ENCODE results near the gene NTMT1.

- TF ChIP-seq, protein P1, sequence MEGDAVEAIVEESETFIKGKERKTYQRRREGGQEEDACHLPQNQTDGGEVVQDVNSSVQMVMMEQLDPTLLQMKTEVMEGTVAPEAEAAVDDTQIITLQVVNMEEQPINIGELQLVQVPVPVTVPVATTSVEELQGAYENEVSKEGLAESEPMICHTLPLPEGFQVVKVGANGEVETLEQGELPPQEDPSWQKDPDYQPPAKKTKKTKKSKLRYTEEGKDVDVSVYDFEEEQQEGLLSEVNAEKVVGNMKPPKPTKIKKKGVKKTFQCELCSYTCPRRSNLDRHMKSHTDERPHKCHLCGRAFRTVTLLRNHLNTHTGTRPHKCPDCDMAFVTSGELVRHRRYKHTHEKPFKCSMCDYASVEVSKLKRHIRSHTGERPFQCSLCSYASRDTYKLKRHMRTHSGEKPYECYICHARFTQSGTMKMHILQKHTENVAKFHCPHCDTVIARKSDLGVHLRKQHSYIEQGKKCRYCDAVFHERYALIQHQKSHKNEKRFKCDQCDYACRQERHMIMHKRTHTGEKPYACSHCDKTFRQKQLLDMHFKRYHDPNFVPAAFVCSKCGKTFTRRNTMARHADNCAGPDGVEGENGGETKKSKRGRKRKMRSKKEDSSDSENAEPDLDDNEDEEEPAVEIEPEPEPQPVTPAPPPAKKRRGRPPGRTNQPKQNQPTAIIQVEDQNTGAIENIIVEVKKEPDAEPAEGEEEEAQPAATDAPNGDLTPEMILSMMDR (IDR thresholded peaks at IDR 0.05): no peak
- TF ChIP-seq EP300 (IDR thresholded peaks at IDR 0.05): no peak
- TF ChIP-seq POLR2A (IDR thresholded peaks at IDR 0.05): no peak
These were observed 59.4 kb downstream of the NTMT1 start for GRCh38 chr9:129685220-129685932.
